Activated CD4-positive, CD25-positive, alpha-beta regulatory T cell treated with anti-CD3 and anti-CD28 coated beads, Interleukin-2, amount 50 U/mL, for 72 hours (primary cell): ENCODE data around the gene DPP10.
"Not testable (repeated sequence)": the region's sequence is repeated elsewhere in the genome, so short reads cannot be mapped to it uniquely, and the experiment has no call there.

Experiments
- DNase-seq: peaks from one replicate; pipeline ENCODE4 v3.0.0; 2021

The DPP10 gene

DNA sequence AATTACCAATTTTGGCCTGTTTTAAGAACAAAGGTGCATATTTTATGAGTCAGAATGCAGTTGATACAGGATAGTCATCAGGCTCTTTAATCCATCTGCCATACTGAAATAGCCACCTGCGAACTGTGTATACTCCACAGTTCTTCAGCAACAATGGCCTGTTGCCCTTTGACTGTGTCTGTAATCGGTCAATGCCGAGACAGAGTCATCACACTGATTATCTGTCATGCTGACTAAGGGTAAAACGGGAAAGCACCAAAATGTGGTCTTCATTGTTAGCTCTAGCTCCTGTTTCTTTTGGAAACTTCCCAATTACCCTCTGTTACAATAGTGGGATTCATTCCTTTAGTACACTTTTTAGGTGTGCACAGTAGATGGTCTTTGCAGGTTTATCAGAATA, 871.7 kb downstream of the DPP10 start:
- no peak for DNase-seq

DNA sequence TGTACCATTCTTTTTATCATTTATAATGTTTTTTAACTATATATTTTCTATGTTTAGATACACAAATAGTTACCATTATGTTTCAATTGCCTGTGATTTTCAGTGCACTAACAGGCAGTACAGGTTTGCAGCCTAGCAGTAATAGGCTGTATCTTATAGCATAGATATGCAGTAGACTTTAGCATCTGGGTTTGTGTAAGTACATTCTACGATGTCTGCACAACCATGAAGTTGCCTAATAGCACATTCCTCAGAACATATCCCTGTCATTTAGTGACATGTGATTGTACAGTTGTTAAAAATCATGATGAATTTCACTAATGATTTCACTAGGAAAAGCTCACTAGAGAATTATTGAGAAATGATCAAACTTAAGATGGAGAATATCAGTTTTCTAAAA, 884.6 kb downstream of the DPP10 start:
- DNase-seq: no peak

DNA sequence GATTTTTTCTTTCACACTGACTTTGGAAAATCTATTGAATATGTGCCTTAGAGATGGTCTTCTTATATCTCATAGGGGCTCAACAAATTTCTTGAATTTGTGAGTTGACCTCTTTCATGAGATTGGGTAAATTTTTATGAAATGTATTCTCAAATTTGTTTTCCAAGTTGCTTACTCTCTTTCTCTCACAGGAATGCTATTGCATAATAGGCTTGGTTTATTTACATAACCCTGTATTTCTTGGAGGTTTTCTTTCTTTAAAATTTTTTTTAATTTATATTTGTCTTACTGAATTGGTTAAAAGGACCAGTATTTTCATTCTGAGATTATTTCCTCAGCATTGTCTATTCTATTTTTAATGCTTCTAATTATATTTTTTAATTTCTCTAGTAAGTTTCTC, 917.1 kb downstream of the DPP10 start:
- DNase-seq: no peak

DNA sequence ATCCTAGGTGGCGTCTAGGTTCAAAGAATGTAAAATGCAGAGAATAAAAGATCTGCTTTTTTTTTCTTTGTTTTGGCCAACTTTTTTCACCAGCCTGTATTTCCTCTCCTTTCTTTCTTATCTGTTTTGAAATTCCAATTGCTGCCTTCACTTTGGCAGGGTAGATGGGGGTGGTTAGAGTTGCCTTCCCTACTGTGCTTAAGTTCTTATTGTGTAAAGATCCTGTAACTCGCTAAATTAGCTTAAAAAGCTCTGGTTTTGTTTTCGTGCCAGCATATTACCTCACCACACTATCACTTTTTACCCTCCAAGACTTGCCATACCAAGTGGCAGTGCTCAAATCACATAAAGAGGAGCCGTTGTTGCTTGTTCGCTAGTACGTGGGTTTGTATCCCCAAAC, 921.7 kb downstream of the DPP10 start:
- DNase-seq: no peak

DNA sequence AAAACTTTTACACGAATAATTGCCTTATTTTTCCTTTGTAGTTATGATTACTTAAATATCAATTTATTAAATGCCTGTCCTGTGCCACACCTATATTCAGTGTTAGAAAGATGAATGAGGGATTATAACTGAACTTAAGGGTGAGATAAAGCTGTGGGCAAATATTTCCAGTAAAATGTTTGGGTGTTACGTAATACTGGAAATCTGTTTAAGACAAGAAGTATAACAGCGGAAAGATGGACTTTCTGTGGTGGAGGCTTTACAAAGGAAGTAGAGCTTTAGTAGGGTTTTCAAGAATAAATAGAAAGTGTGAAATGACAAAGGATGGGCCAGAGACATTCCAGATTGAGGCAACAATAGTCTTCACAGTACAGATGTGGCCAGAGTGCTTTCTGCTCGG, 927.0 kb downstream of the DPP10 start:
- no peak for DNase-seq

DNA sequence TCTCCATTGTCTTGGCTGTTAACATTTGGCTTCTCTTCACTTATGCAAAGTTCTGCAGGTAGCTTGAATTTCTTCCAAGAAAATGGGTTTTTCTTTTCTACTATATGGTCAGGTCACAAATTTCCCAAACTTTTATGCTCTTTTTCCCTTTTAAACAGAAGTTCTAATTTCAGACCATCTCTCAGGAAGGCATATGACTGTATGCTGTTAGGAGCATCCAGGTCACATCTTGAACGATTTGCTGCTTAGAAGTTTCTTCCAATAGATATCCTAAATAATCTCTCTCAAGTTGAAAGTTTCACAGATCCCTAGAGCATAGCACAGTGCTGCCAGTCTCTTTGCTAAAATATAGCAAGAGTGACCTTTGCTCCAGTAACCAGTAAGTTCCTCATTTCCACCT, 932.5 kb downstream of the DPP10 start:
- no peak for DNase-seq

DNA sequence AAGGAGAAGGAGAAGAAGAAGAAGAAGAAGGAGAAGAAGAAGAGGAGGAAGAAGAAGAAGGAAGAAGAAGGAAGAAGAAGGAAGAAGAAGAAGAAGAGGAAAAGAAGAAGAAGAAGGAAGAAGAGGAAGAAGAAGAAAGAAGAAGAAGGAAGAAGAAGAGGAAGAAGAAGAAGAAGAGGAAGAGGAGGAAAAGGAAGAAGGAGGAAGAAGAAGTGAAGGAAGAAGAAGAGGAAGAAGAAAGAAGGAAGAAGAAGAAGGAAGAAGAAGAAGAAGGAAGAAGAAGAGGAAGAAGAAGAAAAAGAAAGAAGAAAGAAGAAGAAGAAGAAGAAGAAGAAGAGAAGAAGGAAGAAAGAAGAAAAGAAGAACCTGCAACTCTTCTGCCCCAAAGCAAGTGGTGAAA, 942.0 kb downstream of the DPP10 start:
- no peak for DNase-seq

DNA sequence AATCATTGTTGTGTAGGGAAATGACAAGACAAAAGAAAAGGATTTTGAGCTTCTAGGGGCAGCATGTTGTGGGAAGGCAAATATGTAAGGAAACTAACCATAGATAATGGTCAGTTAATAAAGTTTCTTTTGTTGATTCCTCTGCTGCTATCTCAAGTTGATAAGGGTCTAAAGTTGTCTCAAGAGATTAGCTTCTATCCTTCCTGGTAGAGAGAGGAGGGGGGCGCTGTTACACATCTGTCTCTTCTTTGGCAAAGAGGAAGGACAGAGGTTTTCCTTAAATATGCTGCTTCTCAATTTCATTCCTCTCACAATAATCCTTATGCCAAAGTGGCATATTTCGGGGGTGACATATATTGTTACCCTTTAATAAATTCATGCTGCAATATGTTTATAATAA, 944.0 kb downstream of the DPP10 start:
- DNase-seq: no peak

DNA sequence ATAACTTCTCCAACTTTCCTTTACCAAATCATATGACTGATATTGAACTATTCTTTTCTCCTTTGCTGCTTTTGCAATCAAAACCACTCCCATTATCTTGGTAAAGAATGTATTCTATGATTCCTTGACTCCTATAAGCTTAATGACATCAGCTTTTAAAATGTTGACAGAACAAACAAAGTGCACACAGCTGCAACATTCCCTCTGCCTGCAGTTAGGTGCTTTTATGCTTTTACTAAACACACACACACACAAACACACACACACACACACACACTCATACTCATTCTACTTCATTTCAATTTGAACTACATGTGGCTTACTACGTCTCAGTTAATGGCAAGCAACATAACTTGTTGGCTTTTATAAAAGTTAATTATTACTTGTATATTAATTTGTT, 946.6 kb downstream of the DPP10 start:
- DNase-seq: no peak

DNA sequence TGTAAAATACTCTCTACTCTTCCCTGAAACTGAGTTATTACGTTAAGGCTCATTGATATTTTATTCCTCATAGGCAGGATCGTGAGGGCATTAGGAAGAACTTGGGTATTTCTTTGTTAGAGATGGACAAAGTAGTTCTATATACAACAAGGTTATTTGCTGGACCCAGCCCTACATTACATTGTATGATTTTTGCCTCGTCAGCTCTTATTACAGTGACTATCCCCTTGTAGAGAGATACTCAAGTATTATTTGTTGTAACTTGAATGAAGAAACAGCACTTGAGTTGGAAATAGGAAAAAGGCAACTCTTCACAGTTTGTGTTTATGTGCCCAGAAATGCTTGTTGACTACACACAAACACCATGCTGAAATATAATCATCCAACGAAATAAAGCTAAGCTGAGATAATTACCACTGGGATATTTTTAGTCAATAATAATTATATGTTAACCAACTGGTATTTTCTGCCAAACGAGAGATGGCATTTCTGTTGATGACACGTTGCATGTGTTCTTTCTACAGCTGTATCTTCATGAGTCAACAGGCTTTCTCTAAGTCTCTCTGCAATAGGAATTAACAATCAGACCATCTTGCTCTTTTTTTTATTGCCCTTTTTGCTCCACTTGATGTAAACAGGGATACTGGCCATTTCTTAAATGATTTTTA, 947.6 kb downstream of the DPP10 start:
- no peak for DNase-seq

DNA sequence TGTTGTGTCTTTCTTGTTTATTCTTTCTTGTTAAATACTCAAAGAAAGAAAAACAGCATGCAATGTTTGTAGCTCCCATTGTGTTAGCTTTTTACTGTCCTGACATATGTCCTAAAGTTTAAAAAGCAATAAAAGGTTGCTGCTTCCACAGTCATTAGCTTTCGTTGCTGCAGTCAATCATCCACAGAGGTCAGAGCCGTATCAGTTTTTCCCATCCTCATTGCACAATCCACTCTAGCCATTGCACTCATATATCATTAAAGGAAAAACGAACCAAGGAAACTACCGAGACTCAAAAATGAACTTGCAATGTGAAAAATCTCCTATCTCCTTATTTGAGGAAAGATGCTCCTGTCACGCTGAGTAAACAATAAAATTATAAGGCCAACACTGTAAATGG, 954.1 kb downstream of the DPP10 start:
- DNase-seq: no peak

DNA sequence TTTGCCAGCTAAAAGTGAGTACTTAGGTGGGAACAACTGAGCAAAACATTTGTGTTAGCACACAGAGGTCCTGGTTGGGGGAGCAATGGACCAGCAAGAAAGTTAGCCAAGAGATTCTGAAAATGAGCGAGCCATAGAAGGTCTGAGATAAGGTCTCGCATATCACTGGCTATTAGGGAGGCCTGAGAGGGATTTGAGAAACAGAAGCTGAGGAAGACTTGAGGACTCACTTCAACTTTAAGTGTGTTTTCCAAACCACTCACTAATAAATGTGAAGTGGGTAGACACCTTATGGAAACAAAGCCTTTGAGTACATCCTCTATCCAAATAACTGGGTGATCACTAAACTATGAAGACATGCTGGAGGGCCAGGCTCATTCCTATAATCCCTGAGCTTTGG, 958.5 kb downstream of the DPP10 start:
- DNase-seq: no peak

DNA sequence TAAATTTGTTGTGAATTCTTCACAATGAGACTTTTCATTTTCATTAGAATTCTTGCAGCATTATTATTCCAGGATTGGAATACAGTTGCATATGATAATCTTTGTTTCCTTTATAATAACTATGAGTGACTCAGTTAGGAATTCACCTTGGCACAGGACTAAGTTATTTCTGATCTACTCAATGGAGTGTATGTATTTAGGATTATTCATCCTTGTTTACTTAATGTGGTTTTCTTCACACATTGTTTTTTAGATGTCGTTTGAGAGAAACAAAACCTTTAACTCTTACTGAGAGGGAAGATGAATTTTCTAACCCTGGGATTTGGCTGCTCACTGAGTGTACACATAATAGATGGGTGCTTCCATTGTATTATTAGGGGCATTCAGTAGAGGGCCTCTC, 970.1 kb downstream of the DPP10 start:
- DNase-seq: no peak

DNA sequence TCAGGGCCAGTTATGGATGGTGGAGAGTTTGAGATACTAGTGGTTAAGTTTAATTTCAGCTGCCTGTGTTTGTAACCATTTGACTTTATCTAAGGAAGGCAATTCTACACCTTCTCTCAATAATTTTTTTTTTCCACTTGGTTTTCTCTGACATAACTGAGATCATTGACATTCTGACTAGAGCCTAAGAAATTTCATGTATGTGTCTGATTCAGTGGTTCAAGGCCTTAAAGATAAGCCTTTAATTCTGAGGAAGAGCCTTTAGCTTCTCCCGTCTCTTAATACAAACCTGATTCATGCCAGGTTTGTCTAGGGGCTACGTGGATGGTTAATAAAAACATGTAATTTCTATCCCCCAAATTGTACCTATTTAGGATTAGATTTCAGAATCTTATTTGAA, 971.4 kb downstream of the DPP10 start:
- DNase-seq: no peak

DNA sequence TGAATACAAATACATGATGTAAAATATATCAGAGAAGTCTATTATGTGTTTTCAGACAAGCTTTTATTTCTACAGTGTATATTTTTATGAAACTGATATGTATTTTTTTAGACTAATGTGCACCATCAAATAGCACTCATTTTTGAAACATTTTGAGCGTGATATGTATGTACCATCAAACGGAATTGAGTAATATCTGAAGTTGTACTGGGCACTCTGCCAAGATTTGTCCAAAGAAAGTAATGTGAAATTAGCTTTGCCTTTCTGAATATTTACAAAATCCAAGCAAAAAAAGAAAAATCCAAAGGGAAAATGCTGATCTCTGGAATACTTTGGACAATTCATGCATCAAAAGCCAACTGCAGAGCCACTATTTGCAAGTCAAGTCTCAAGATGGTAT, 972.0 kb downstream of the DPP10 start:
- no peak for DNase-seq

DNA sequence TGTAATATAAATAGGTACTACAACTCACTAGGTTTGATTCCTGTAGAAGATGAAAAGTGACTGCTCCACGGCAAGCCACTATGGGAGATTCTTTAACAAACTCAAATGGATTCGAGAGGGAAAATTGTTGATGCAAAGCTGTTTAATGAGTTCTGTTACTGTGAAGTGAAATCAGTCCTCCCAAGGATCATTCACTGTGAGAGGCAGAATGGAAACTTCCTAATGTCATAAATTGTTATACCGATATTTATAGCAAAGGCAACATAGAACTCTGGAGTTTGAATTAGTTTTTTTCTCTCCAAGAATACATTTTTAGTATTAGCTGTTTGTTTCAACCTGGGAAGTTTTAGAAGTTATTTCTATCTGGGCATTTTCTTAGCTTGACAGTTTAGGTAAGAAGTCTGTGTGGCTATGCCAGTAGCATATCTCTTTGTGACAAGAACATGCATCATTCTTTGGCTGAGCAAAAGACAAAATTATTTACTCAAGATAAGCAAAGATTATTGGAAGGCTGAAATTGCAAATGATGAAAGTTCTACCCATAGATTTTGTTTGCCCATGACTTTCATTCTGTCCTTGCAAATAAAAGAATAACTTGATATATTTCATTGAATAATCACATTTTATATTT, 979.7 kb downstream of the DPP10 start:
- no peak for DNase-seq

DNA sequence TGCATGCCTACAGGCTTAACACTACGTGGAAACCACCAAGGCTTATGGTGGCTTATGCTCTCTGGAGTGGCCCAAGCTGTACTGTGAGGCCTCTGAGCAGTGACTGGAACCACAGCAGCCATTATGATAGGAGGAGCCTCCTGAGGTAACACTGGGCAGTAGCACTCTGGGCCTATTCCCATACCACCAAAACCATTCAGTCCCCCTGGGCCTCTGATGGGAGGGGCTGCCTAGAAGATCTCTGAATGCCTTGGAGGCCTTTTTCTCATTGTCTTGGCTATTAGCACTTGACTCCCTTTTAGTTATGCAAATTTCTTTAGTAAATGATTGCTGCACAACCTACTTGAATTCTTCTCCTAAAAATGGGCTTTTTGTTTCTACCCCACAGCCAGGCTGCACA, 985.0 kb downstream of the DPP10 start:
- DNase-seq: no peak

DNA sequence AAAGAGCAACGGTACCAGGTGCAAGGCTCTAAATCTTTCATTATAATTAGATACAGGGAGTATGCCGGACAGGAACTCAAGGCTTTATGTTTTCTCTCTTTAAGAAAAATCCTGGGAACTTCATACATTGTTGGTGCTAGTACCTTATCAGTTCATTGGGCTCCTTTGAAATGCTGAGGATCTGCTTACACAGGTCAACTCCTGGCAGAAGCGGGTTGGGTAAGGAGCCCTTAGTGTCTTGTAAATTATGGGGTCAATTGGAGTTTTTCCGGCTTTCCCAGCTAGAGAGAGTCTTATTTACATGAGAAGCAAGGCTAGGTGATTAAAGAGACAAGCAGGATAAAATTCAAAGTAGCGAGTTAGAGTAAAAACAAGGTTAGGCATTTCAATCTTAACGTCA, 998.3 kb downstream of the DPP10 start:
- DNase-seq: not testable (repeated sequence)

DNA sequence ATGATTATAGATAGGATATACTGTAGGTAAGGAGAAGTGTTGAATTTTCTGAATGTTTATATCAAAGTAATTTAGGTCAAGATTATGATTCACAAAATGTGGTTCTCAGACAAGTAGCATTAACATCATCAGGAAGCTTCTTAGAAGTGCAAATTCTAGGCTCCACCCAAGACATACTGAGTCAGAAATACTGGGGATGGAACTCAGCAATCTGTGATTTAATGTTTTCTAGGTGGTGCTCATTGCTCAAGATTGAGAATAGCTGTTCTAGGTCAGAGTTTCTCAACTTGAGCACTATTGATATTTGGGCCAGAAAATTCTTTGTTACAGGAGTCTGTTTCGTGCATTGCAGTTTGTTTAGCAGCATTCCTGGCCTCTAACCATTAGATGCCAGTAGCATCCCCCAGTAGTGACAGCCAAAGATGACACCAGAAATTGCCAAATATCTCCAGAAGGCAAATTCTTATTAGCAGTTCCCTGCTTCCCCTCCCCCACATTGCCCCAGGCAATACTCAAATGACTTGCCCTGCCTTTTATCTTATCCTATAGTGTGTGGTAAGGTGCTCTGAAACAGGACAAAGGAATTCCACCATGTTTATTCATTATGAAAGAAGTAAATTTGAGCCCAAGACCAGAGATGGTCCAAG, 1001.2 kb downstream of the DPP10 start:
- DNase-seq: no peak

DNA sequence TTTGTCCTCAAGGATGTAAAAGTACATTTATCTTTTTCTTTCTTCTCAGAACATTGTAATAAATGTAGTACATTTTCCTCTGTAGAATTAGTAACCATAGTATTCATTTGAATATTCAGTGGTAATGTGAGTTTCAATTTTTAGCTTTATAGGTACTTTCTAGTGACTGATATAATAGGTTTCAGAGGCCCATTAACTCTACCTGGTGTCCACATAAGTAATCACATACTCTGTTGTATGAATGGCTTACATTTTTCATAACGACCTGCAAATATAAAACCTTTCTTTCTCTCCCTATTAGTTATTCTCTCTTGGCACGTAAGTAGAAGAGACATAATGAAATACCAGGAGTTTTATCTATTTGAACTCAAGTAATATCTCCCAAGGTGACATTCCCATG, 1017.6 kb downstream of the DPP10 start:
- DNase-seq: no peak

DNA sequence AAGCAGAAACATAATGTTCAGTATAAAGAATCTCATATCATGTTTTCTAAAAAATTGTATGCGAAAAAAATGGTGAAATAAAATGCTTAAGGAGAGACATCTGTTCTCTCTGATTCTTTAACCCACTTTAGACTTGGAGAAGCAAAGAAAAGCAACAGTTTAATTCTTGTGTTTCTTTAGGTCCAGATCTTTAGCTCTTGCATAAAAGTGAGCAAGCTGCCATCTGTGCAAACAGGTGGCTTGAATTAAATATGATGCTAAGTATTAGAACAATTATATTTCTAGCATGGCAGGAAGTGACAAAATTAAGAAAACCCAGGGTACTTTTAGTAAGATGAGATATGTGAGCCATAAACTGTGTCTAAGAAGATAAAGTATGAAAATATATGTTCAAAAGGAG, 1038.3 kb downstream of the DPP10 start:
- DNase-seq: no peak

DNA sequence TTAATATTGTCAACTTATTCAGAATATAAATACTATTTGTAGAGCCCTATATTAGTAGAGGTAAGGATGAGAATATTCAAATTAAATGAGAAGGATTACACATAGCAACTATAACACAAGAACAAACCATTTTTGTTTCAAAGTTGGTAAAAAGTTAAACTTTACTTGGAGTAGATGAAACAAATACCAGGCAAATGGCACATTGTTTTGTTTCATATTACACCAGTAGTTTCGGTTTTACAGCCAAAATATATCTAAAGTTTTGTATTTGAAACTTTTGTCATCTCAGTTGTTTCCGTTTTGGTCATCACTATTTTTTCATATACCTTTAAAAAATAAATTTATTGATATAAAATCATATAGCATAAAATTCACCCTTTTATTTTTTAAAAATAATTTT, 1039.4 kb downstream of the DPP10 start:
- DNase-seq: no peak

DNA sequence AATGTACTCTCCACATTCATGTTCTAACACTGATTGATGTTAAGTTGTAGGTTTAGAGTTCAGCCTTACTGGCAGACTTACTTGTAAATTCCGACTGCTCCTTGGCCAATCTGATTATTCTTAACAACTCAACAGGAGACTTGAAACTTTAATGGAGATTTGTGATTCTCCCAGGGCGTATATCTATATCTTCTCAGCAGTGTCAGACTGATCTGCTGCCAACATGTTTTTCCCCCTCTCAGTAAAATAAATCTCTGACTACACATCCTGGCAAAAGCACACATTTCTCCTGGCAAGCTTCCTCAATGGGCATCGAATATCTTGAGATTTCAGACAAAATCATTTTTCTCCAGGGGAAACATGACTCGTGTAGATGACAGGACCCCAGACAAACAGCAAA, 1041.2 kb downstream of the DPP10 start:
- no peak for DNase-seq

DNA sequence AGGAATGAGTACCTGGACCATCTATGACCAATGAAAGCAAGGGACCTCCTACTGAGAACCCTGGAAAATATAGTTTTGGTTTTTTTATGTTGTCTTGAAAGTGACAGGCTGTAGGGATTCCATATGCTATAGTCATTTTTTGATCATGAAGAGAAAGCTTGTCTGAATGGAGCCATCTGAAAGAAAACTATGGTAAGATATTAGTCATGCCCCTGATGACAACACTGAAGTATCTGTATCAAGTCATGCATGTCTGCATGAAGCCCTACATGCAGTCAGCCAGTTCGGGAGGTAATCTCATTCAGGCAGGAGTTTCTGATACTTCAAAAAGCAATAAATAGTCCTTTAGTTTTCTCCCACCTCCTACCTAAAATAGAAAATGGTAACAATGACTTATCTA, 1042.0 kb downstream of the DPP10 start:
- no peak for DNase-seq

DNA sequence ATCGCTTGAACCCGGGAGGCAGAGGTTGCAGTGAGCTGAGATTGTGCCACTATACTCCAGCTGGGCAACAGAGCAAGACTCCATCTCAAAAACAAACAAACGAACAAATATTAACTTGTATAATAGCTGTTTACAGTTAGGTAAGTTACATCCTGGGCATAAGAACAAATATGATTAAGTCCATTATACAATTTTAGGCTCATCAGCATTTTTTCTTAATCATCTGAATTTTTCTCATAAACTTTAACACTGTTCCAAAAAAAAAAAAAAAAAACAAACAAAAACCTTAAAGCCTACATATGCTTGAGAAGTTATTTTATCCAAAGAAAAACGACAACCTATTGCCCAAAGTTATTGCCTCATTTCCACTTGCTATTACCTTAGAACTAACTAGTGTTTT, 1042.5 kb downstream of the DPP10 start:
- no peak for DNase-seq
